ENCODE results near the gene PLD5. TPM values are rescaled to one million over a fixed set of nuclear protein-coding genes. Genes with fewer than 3 reads are reported as not detected.

PLD5 gene
- total and polyA plus RNA-seq, 2 donors (not counting 3 experiments of a cell fraction or from before 2014, with no cell fraction given): not detected

GRCh38 chr1:242196101-242196500 is 328.4 kb downstream of the PLD5 start:
- CTCF ChIA-PET: no interaction called here
- no peak overlapping the region for H3K9ac ChIP-seq (replicated peaks; ENCODE audit: extremely low read depth, insufficient read depth, low read length)
- POLR2A ChIA-PET: no interaction called here
- no peaks in the 10 kb centered on the region for H4K20me1 ChIP-seq (replicated peaks; ENCODE audit: control insufficient read depth, extremely low read depth, insufficient read depth, low read length)
- dilution Hi-C loops (cut with MboI; ENCODE audit: extremely low pct_ligation_motif_present, low sequenced_read_pairs) (no loop called here), intact Hi-C loops (cut with micrococcal nuclease) (no loop called here)
- H3K4me2 ChIP-seq (ENCODE audit: insufficient read depth, low read length): no peak overlapping the region
- no peak for FAIRE-seq
- no peaks in the 10 kb centered on the region for H3K4me1 ChIP-seq (ENCODE audit: control insufficient read depth, extremely low read depth, insufficient read depth, low read length)
- peaks cover 4% of the 10 kb centered on the region for H3K9me3 ChIP-seq (replicated peaks; ENCODE audit: control insufficient read depth, insufficient read depth, low read length)
- H3K79me2 ChIP-seq (ENCODE audit: control insufficient read depth, insufficient read depth, low read length): no peaks in the 10 kb centered on the region
- H3K9me1 ChIP-seq (replicated peaks; ENCODE audit: control insufficient read depth, extremely low read depth, insufficient read depth, low read length): no peaks in the 10 kb centered on the region
- H2AFZ ChIP-seq (ENCODE audit: low read depth, low read length): no peak overlapping the region
- H3K4me3 ChIP-seq (replicated peaks in 1 of 3; ENCODE audit: insufficient read depth in 1 of 3, low read depth in 1 of 3, low read length in 3 of 3): no peak overlapping the region
- TF ChIP-seq MAX (IDR thresholded peaks at IDR 0.05; ENCODE audit: insufficient read depth, insufficient read length) (no peak), GATA2 (IDR thresholded peaks at IDR 0.05; ENCODE audit: insufficient read depth, insufficient read length, low read depth, low read length) (no peak), FOS (IDR thresholded peaks at IDR 0.05; ENCODE audit: borderline replicate concordance, insufficient read depth, low read length) (no peak), CTCF (IDR thresholded peaks at IDR 0.05; ENCODE audit: extremely low read depth in 1 of 2, insufficient read depth in 1 of 2, low read depth in 1 of 2, low read length in 2 of 2) (no peak), MYC (IDR thresholded peaks at IDR 0.05; ENCODE audit: low read depth, low read length) (no peak), JUN (IDR thresholded peaks at IDR 0.05; ENCODE audit: borderline replicate concordance, insufficient read depth, insufficient read length, low read depth) (no peak), POLR2A (IDR thresholded peaks at IDR 0.05; ENCODE audit: low read depth, low read length) (no peak), EZH2 (IDR thresholded peaks at IDR 0.05; ENCODE audit: borderline replicate concordance, low read depth, low read length, severe bottlenecking) (no peak), POLR2AphosphoS5 (IDR thresholded peaks at IDR 0.05; ENCODE audit: insufficient read depth, low read depth, low read length) (no peak)
- H3K27ac ChIP-seq (ENCODE audit: insufficient read depth, low read depth, low read length): no peak overlapping the region
- no peaks in the 10 kb centered on the region for H3K27me3 ChIP-seq (ENCODE audit: control insufficient read depth in 2 of 2, insufficient read depth in 2 of 2, low read length in 2 of 2)
- DNase-seq (ENCODE audit: low read depth, low spot score): no peak
- H3K36me3 ChIP-seq (ENCODE audit: control insufficient read depth in 2 of 2, extremely low read depth in 1 of 2, insufficient read depth in 2 of 2, low read length in 2 of 2): no peaks in the 10 kb centered on the region
- no TSS peak for BruUV-seq (replicated peaks)

Measured in endothelial cell of umbilical vein (primary cell).